HG02885 (cell line): ENCODE measurements around the gene TBRG4.

ENCODE experiments used
- ATAC-seq: cut with Tn5 transposase; IDR thresholded peaks from one replicate; pipeline ENCODE4 v1.9.1; 2021; ENCODE audit warnings: mild to moderate bottlenecking; ENCODE audit not compliant: unreplicated experiment, poor library complexity

TBRG4 gene

DNA sequence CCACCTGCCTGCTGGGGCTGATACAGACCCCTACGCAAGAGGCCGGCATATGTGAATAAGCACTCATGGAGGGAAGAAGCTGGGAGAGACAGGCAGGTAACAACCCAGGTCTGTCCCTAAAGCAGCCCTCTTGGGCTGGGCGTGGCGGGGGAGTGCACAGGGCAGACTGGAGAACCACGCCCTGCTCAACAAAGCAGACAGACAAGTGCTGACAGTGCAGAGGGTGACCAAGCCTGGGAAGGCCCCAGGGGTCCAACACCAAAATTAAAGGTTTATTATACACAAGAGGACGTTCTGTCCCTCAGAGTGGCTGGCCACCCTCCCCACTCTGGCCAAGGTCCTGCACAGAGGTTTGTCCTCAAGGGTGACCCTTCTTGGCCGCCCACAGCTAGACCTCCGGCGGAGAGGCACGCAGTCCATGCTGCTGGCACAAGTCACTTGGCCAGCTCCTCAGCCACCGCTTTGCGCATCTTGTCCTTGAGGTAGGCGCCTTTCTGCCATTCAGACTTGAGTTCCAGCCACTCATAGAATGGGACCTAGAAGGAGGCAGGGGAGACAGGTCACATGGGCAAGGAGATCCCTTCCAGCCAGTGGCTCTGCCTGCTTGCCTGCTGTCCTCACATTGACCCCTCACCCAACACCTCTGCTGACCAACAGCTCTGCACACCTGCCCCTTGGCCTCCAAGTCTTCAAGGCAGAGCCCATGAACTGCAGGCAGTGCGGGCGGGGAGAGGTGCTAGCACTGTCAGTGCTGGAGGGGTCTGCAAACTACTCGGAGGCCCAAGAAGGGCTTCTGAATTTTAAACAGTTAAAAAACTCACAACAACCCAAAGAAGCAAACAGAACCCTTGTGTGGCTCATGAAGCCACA lies 11.4 kb downstream of the TBRG4 start:
- ATAC-seq, result no peak

DNA sequence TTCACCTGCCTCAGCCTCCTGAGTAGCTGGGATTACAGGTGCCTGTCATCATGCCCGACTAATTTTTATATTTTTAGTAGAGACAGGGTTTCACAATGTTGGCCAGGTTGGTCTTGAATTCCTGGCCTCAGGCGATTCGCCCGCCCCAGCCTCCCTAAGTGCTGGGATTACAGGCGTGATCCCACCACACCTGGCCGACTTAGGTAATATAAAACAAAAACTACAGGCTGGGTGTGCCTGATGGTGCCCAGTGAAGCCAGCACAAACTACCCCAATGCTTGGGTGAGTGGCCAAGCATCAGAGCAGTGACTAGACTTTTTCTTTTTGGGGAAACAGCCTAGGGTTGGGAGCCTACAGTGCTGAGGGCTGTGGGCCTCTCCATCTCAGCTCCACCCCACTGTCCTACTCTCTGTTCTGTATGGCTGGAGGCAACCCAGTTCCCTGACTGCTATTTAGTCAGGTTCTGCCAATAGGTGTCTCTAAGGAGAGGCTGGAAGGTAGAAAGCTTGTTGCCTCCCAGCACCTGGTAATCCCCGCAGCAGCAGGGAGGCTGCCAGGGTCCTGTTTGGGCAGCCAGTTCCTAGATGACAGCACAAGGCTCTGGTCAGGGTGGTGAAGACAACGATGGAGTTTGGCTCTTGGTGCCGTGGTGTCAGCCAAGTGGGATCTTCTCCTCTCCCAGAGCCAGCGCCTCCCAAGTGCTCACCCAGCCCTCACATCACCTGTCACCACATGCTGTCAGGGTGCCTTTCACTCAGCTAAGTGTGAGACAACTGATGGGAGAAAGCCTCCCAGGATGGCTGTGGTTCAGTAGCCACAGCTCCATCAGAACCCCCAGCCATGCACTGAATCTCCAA lies 12.3 kb downstream of the TBRG4 start:
- ATAC-seq, result no peak

DNA sequence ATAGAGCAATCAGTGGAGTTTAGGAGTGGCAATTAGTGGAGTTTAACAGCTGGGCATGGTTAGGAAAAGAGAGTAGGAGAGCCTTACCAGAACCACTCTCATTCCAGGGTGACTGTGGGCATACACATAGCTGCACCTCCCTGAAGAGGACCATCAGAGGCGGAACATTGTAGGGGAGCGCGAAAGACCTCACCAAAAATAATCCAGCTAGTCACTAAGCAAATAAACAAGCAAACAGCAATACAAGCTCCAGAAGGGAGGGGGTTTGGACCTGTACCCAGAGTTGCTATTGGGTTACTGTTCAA lies 18.6 kb downstream of the TBRG4 start:
- no peak for ATAC-seq

DNA sequence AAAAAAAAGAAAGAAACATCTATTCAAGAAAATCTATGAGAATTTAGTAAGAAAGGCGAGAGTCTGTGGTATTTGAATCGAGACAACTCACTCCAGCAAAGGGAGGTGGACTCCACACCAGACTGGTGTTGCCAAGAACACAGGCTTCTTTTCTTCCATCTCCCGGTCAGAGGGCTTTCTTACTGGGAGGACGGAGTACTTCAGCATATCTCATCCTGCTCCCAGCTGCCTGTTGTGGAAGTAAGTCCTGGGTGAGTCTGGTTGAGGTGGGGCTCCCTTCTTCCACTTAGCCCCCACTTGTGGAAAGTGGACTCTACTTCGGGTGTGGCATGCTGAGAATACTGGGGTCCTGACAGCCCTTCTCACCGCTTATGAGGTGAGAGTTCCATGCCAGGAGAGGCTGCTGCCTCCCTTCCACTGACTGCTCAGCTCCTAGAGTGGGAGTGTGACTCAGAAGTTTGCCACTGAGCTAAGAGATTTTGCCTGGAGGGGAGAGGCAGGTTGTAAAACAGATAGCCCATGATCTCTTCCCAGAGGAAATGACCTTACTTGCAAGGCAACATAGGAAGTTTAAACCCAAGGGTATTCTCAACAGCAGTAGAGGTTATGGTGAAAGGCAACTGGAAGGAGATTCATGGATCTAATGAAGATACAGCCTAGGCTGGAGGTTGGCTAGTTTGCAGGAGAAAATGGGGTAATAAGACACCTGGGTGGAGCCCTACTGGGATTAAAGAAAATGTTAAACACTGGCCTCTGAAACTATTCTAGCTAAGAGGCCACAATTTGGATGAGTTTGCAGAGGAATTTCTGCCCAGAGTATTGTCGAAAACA lies 19.2 kb downstream of the TBRG4 start:
- no peak for ATAC-seq

DNA sequence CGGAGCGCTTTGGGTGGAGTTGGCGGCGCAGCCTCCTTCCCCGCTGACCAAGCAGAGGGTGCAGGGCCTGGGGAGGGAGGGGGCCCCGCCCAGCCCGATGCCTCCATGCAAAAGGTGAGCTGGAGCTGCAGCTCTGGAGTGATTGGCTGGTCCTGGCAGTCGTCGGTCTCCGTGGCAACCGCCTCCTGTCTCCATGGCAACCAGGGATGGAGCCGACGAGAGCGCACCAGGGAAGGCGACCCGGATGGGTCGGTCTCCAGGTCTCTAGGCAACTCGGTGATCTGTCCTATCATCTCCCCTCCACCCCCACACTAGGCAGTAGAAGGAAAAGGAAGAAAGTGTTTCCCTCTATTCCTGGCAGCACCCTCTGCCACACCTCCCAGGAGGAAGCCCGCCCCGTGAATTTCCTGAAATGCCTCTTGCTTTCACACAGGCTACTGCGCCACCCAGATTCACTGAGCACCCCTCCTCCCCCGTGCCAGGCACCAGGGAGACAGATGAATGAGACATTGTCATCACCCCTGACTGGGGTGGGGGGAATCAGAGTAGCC lies 22.1 kb downstream of the TBRG4 start:
- ATAC-seq, result no peak

DNA sequence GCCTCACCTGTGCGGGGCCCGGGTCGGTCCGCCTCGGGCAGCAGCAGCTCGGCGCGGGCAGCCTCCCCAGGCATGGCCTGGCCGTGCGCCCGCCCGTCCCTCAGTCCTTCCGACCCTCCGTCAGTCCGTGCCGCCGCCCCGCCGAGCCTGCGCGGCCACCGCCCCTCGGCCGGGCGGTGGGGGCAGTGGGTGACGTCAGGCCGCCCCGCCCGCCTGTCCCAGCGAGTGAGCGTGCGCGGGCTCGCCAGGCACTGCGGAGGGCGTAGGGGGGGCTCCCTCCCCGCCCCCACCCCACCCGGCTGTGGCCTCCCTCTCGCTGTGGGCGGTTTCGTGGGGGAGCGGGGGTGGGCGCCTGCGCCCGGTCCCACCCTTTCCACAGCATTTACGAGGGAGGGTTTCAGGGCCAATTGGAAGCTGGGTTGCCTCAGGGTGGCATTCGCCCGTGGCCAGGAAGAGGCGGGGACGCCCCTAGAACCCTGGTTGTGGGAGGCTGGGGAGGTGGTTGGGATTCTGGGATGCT lies 22.6 kb downstream of the TBRG4 start, which contains the start of gene NACAD:
TSS of gene NACAD (minus strand) at position 149 of the 520 bp plus-strand sequence. CDS start at position 74, 75 bp downstream.
- ATAC-seq, result no peak

DNA sequence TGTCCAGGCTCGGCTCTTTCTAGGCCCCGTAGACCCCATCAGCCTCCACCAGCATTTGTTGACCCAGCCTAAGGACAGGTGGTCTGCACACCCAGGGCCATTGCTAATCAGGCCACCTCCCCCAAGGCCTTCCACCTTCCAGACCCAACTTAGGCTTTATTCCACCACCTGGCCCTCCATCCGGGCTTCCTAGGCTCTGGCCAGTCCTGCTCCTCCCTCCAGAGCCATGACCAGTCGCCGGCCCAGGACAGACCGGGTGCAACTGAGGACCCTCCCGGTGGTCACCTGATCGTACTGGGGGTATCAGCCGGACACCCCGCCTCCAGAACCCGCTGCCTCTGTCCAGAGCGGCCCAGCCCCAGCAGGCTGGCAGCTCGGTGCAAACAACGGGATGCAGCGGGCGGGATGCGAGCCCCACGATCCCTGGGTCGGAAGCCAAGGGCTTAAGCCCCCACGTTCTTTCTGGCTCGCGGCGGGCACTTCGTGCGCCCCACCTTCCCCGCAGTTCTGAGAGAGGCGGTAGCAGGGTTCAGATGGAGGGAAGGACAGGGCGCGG lies 23.3 kb downstream of the TBRG4 start:
- no peak for ATAC-seq

DNA sequence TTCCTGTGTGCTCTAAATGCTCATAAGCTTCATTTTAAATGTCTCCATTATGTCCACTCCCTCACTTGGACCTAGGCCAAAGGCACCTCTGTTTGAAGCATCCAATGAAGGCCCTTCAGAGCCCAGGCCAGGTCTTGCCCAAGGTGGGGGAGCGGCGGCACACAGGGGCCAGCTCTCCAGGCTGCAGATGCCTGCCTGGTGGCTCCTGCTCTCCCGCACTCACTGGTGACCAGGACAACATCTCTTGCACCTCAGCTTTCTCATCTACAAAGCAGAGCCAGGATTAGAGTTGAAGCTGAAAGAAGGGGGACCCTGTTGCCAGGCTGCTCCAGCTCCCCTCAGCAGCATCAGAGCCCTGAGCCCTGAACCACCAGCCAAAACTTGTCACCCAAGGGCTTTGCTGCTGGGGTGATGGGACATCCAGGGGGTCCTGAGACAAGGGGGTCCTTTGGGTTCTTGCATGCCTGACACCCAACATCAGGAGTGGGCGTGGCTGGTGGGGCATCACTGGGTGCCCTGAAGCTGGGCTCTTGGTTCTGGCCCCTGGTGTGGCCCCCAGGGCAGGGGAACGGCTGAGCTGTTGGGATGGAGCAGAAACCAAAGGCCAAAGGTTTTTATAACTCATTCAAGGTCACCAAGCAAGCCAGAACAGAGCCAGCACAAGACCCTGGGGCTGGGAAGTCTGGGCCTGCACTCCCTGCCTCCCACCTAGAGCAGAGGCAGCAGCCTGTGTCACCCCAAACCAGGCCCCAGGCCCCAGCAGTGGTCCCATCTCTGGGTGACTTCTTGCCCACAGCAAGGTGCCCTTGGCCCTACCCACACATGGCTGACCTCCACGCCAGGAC lies 24.0 kb downstream of the TBRG4 start:
- ATAC-seq, result no peak

DNA sequence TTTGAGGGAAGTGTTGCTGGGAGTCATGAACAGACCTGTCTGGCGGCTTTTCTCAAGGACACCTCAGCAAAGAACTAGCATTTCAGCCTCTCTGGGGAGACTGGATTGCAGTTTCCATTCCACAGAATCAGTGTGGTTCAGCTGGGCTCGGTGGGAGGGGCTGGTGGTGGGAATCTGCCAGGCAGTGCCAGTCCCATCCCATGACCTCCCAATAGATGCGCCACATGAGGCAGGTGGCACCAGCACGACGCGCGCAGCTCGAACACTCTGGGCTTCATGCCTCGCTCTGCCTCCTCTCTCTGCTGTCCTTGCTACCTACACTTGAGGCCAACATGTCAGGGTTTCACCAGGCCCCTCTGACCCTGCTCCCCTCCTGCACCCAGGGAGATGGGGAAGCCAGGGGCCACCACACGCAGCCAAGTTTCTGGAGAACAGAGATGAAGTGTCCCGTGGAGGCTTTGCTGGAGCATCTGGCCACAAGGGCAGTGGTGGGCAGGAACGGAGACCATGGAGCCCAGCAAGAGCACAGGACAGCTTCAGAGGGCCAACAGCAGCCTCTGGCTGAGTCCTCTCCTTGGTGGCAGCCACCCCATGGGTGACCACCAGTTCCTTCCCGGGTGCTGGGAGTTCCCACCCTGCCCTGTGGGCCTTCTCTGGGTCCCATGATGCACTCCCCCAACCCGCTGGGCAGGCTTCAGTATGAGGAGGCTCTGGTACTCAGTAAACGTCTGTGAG lies 25.0 kb downstream of the TBRG4 start:
- ATAC-seq, result no peak

DNA sequence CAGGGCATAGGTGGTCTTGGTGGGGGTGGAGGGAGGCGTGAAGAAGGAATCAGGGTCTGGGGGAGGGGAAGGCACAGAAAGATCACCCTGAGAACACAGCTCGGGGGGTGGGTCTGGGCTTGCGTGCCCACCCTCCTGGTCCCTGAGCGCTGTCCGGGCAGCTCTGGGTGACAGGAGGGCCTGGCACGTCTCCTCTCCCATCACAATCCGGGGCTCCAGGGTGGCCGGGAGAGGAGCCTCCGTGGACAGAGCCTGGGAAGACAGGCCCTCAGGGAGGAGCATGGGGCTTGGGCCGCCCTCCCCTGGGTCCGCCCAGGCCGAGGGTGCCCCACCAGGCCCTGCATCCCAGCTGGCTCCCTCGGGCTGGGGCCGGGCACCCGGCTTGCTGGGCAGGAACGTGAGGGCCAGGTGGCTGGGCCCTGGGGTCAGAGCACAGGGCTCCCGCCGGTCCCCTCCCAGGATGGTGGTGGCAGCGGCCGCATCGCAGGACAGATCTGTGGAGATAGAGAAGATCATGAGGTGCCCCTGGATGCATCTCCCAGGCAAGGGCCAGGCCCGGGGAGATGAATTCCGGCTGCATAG lies 25.8 kb downstream of the TBRG4 start:
- ATAC-seq, result no peak

DNA sequence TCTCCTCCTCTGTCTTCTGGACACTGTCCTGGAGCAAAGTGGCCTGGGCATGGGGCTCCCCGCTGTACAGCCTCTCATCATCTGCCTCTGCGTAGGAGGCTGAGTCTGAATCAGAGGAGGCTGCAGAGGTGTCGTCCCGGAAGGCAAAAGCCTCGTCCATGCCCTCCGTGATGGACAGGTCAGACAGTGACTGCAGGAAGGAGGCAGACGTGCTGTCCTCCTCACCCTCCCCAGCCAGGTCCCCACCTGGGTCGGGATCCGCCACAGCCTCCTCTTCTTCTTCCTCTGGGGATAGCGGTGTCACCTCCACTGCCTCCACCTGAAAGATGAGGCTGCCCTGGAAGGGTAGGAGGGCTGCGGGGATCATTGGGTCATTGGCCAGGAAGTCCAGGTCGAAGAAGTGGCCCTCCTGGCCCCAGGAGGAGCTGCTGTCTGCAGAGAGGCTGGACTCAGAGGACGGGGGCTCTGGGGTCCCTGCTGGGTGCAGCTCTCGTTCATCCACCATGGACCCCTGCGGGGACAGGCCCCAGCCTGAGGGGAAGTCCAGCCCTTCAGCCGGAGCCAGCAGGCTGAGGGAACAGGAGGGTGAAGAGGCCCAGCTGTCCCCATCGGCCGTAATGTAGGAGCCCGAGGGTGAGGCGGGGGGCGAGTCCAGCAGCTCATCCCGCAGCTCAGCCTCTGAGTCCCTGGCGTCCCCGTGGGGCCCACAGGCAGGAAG lies 26.4 kb downstream of the TBRG4 start:
- ATAC-seq, result no peak

DNA sequence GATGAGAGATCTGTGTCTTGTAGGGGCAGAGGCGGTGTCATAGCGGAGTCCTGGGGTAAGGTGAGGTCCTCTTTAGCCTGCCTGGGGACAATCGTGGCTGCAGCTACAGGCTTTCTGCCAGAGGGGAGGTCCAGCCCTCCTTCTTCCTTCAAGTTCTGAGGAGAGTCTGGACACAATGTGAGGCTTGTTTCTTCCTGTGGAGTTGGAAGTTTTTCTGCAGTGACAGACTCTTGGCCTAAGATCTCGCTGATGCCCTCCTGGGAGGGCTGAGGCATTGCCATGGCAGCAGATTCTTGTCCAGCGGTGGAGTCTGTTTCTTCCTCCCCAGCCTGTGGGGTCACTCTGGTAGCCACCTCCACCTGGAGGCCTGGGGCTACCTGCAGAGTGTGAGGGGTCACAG lies 27.2 kb downstream of the TBRG4 start:
- ATAC-seq, result no peak

DNA sequence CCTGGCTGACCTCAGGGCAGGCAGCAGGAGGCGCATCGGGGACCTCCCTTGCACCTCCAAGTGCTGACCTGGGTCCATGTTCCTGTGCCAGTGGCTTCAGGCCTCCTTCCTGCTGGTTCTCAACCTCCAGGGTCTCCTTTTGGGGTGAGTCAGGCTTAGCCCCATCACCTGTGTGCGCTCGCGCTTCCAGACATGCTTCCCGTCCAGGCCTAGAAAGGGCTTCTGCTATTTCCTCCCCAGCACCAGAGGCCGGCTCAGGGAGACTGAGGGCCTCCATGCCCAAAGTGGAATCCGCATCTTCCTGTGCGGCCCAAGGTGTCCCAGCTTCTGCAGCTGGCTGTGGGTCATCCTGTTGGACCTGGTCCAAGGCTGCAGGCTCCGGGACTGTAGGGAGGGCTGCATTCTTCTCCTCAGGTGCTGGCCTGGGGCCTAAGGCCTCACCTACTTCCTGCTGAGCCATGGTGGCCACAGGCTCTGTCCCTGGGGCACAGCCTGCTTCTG lies 28.6 kb downstream of the TBRG4 start:
- no peak for ATAC-seq

DNA sequence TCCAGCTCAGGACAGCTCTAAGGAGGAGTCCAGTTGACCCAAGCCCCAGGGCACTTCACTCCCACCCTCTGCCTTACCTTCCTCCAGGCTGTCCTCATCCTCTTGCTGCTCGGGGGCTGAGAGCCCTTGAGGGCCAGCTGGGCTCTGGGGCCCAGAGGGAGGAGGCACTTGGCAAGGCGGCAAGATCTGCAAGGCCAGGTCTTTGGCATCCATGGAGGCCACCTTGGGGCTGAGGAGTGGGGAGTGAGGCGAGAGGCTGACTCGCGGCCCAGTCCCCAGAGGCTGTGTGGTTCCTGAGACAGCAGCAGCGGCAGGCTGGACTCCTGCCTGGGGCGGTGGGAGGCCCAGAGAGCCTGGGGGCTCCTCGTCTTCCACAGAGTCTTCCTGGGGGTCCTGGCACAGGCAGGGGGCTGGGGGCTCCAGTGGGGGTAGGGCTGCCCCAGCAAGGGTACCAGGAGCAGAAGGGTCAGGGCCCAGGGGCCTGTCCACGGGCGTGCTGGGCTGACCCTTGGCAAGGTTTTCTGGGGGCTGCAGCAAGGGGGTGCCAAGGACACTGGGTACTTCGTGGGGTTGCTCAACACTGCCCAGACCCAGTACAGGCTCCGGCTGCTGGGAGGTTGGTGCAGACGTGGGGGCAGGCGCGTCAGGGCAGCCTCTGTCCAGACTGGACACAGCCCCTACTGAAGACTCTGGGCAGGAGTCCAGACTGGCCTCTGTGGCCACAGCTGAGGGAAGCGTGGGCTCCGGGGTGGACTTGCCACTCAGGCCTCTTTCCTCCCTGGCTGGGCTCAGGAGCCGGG lies 29.3 kb downstream of the TBRG4 start:
- ATAC-seq, result no peak

DNA sequence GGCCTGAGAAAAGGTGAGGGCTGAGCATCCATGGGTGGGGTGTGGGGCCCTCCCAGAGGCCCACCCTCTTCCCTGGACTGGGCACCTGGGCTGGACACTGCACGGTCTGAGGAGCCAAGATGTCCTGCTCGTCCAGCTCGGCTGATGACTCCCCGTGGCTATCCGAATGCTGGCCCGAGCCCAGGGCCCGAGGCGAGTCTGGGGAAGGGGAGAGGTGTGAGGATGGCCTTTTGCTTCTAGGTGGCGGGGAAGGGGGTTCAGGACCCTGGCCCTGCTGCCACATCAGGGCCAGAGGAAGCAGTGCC lies 29.9 kb downstream of the TBRG4 start:
- no peak for ATAC-seq

DNA sequence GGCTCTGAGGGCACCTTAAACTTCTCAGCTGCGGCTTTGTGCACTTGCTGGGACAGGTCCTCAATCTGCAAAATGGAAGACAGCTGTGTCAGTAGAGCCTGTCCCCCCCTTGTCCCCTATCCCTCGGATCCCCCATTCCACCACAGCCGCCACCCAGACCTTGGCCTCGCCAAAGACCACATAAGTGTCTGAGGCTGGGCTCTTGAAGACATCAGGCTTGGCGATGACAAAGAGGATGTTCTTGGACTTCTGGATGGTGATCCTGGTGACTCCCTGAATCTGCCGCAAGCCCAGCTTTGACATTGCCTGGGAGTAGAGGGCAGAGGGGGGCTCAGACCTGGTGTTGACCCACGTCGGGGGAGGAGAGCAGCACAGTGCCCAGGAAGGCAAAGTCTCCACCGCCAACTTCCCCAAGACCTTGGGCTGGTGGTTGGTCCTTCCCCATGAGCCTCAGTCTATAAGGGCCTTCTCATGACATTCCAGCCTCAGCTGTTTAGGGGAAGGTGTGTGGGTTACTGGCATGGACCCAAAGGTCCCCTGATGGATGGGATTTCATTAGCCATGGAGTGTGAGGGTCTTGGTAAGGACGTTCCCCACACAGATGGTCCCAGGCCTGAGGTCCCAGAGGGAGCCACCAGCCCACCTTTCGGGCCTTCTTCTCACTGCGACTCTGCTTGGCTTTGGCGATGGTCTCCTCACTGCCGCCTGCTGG lies 30.4 kb downstream of the TBRG4 start:
- ATAC-seq, result no peak
